Neural cell (in vitro differentiated cells): Measurements from ENCODE around the gene WDR11.

ENCODE experiments used
- CTCF ChIP-seq: fragments of 450-650 bp; IDR thresholded peaks from 2 replicates; pipeline ENCODE4 v1.5.1; 2014; ENCODE audit warnings: antibody characterized with exemption, mild to moderate bottlenecking, moderate library complexity; ENCODE audit not compliant: poor library complexity, severe bottlenecking
- EZH2 ChIP-seq: fragments of 200-600, 300-800 bp; shearing (Covaris generic), sonication (generic); IDR thresholded peaks from 2 replicates; pipeline ENCODE4 v1.6.1; 2014; ENCODE audit warnings: antibody characterized with exemption, low read length, borderline replicate concordance, mild to moderate bottlenecking; ENCODE audit not compliant: insufficient read depth, poor library complexity, severe bottlenecking
- MXI1 ChIP-seq: fragments of 450-650 bp; conservative IDR thresholded peaks from 2 replicates; pipeline ENCODE4 v1.6.1; 2014; ENCODE audit warnings: antibody characterized with exemption, mild to moderate bottlenecking; ENCODE audit not compliant: poor library complexity, severe bottlenecking
- TAF1 ChIP-seq: IDR thresholded peaks from 2 replicates; pipeline ENCODE4 v1.6.1; 2012; ENCODE audit warnings: low read depth

- TF ChIP-seq MXI1: no peak
- TF ChIP-seq CTCF: no peak
- no peak for TF ChIP-seq TAF1
- no peak for TF ChIP-seq EZH2
Observed at GRCh38 chr10:120917521-120918250, 66.5 kb downstream of the WDR11 start.
